Testis (tissue), 3 donors: ENCODE data around the gene MTFP1. TPM values are rescaled to one million over a fixed set of nuclear protein-coding genes. Genes with fewer than 3 reads are reported as not detected.

Experiments
- DNase-seq: peaks from one replicate; pipeline ENCODE4 v3.0.0-alpha.2; 2019
- H3K27ac ChIP-seq, 2 donors: fragments of 200-600 bp; sonication (generic); one replicate each; pipeline ENCODE4 v1.5.1; 2019
- H3K27me3 ChIP-seq: fragments of 200-600 bp; sonication (generic); one replicate; pipeline ENCODE4 v1.5.1; 2019
- H3K36me3 ChIP-seq: fragments of 200-600 bp; sonication (generic); one replicate; pipeline ENCODE4 v1.5.1; 2017; ENCODE audit warnings: low read depth; ENCODE audit errors: missing control alignments
- H3K4me1 ChIP-seq: fragments of 200-600 bp; sonication (generic); one replicate; pipeline ENCODE4 v1.5.1; 2019
- H3K4me3 ChIP-seq, 2 donors: fragments of 200-600 bp; sonication (generic); one replicate each; pipeline ENCODE4 v1.5.1; 2017 to 2019
- H3K9me3 ChIP-seq: fragments of 200-600 bp; sonication (generic); one replicate; pipeline ENCODE4 v1.5.1; 2017
- POLR2A ChIP-seq: fragments of 450-650 bp; IDR thresholded peaks from one replicate; pipeline ENCODE4 v1.6.1; 2017; ENCODE audit warnings: antibody characterized with exemption, mild to moderate bottlenecking, moderate library complexity
- WGBS, 2 donors: methylation state at CpG; one replicate each; pipeline ENCODE4 v1.1.5; 2018; 5-methylcytosine and 5-hydroxymethylcytosine counted together
- intact Hi-C: fragments of 100-400 bp; cut with DNase I; formaldehyde crosslinking; loops from one replicate; pipeline ENCODE4 v1.15.1; 2023; ENCODE audit warnings: low total_unique reads
- polyA plus RNA-seq: library from polyadenylated mRNA; stranded (reverse); fragments of 350-450 nt; fragmentation: Illumina TruSeq; extraction: RNeasy Lipid Tissue Mini Kit (QIAGEN cat#74804); gene quantifications from one replicate; pipeline ENCODE4 v1.2.3, GENCODE V29; 2014; ENCODE audit warnings: low read depth, low replicate concordance; ENCODE audit not compliant: insufficient read depth
- total RNA-seq, 2 donors: library from RNA; depleted of rRNA; stranded (reverse); fragments of >200 nt; gene quantifications; one replicate each; pipeline ENCODE4 v1.2.3, GENCODE V29; 2016
- TF ChIP-seq, protein P1 (sequence below), 3 experiments: fragments of 450-650 bp in 2 of 3; fragments of 200-600 bp in 1 of 3; sonication (generic) in 1 of 3; IDR thresholded peaks; one replicate each; pipeline ENCODE4 v1.5.1; 2016 to 2019; ENCODE audit warnings: antibody characterized with exemption in 3 of 3, mild to moderate bottlenecking in 2 of 3, moderate library complexity in 1 of 3

The MTFP1 gene
- total and polyA plus RNA-seq, 3 donors from 2014 or later = 5.7 to 13.2 (median 9.3) TPM

DNA sequence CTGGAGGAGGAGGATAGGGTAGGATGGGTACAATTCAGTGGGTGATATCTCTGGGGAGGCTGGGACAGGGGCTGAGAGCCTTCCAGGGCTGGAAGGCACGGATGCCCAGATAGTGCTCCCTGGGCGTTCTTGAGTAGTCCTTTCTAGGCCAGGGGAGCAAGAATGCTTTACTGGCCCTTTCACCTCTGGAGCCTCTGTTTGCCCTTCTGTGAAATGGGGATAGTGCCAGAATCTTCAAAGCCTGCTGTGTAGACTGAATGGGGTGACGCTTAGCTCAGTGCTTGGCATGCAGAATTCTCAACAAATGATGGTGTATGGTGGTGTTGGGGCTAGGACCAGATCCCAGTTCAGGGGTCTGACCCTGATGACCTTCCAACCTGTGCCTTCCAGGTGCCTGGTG, 7.7 kb downstream of the MTFP1 start:
- Histone ChIP-seq H3K27me3 (no peaks in the 10 kb centered on the region), H3K36me3 (no peaks in the 10 kb centered on the region), H3K4me1 (no peaks in the 10 kb centered on the region), H3K9me3 (no peaks in the 10 kb centered on the region), H3K27ac (no peak overlapping the region), H3K4me3 (no peak overlapping the region)
- 91 to 93% methylated on average over 3 of the region's 3 CpGs for WGBS, 2 donors
- TF ChIP-seq, protein P1, sequence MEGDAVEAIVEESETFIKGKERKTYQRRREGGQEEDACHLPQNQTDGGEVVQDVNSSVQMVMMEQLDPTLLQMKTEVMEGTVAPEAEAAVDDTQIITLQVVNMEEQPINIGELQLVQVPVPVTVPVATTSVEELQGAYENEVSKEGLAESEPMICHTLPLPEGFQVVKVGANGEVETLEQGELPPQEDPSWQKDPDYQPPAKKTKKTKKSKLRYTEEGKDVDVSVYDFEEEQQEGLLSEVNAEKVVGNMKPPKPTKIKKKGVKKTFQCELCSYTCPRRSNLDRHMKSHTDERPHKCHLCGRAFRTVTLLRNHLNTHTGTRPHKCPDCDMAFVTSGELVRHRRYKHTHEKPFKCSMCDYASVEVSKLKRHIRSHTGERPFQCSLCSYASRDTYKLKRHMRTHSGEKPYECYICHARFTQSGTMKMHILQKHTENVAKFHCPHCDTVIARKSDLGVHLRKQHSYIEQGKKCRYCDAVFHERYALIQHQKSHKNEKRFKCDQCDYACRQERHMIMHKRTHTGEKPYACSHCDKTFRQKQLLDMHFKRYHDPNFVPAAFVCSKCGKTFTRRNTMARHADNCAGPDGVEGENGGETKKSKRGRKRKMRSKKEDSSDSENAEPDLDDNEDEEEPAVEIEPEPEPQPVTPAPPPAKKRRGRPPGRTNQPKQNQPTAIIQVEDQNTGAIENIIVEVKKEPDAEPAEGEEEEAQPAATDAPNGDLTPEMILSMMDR (IDR thresholded peaks at IDR 0.05) = no peak
- no peak for TF ChIP-seq POLR2A
- no peak for DNase-seq
- intact Hi-C loops = no loop called here

DNA sequence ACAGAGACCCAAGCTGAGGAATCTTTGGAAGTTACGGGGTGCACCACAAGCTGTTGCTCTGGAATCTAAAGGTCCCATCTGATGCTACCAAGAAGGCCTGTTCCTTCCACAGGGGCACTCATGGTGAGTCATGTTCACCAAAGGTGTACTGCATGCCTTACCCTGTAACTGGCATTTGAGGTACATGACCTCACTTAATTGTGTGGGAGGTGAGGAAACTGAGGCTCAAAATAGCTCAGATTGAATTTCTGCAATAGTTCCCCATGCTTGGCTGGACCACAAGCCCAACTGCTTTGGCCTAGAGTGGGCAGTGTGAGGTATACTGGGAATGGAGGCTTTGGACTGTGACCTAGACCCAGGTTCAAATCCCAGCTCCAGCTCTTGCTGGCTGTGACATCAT, 8.2 kb downstream of the MTFP1 start:
- no peak for DNase-seq
- Histone ChIP-seq H3K27me3 (no peaks in the 10 kb centered on the region), H3K27ac (no peak overlapping the region), H3K4me3 (no peak overlapping the region), H3K36me3 (no peaks in the 10 kb centered on the region), H3K4me1 (no peaks in the 10 kb centered on the region), H3K9me3 (no peaks in the 10 kb centered on the region)
- intact Hi-C loops = no loop called here
- TF ChIP-seq POLR2A = no peak
- TF ChIP-seq, protein P1 (IDR thresholded peaks at IDR 0.05) = no peak
- WGBS, 2 donors = 89 to 100% methylated on average over 1 of the region's 1 CpG

GRCh38 chr22:30434843-30435242, 9.3 kb downstream of the MTFP1 start:
- H3K9me3 ChIP-seq = no peaks in the 10 kb centered on the region
- intact Hi-C loops = no loop called here
- no peak overlapping the region for H3K4me3 ChIP-seq
- 36 to 82% methylated on average over 1 of the region's 1 CpG for WGBS, 2 donors
- no peaks in the 10 kb centered on the region for H3K27me3 ChIP-seq
- no peak for DNase-seq
- H3K36me3 ChIP-seq = no peaks in the 10 kb centered on the region
- TF ChIP-seq POLR2A = no peak
- TF ChIP-seq, protein P1 (IDR thresholded peaks at IDR 0.05) = no peak
- H3K27ac ChIP-seq = no peak overlapping the region
- H3K4me1 ChIP-seq = no peaks in the 10 kb centered on the region

GRCh38 chr22:30435674-30436126, 10.1 kb downstream of the MTFP1 start:
- H3K27ac ChIP-seq = no peak overlapping the region

GRCh38 chr22:30436196-30436595, 10.6 kb downstream of the MTFP1 start:
- DNase-seq = no peak
- Histone ChIP-seq H3K4me3 (no peak overlapping the region), H3K36me3 (no peaks in the 10 kb centered on the region), H3K9me3 (no peaks in the 10 kb centered on the region), H3K27me3 (no peaks in the 10 kb centered on the region), H3K4me1 (no peaks in the 10 kb centered on the region), H3K27ac (no peak overlapping the region)
- TF ChIP-seq, protein P1 (IDR thresholded peaks at IDR 0.05) = no peak
- TF ChIP-seq POLR2A = no peak
- 97 to 100% methylated on average over 2 of the region's 2 CpGs for WGBS, 2 donors
- intact Hi-C loops = no loop called here

More at GRCh38 chr22:30435674-30436126, 10.1 kb downstream of the MTFP1 start:
- Histone ChIP-seq H3K4me3 (no peak overlapping the region), H3K9me3 (no peaks in the 10 kb centered on the region), H3K36me3 (no peaks in the 10 kb centered on the region), H3K4me1 (no peaks in the 10 kb centered on the region), H3K27me3 (no peaks in the 10 kb centered on the region)
- WGBS, 2 donors = 89 to 95% methylated on average over 6 of the region's 6 CpGs
- DNase-seq = no peak
- no peak for TF ChIP-seq POLR2A
- TF ChIP-seq, protein P1 (IDR thresholded peaks at IDR 0.05) = no peak
- intact Hi-C loops = no loop called here
